AG08396 (cell line): ENCODE data around the gene DNAH17.

Experiments used
- DNase-seq: peaks from one replicate; pipeline ENCODE4 v3.0.0; 2012; ENCODE audit warnings: low spot score, mixed read lengths

DNAH17 gene

GRCh38 chr17:78493853-78494695 is 83.1 kb downstream of the DNAH17 start:
- DNase-seq, result no peak

GRCh38 chr17:78493450-78493849 is 83.7 kb downstream of the DNAH17 start:
- no peak for DNase-seq

GRCh38 chr17:78492116-78492799 is 84.9 kb downstream of the DNAH17 start:
- no peak for DNase-seq

GRCh38 chr17:78491236-78492115 is 85.7 kb downstream of the DNAH17 start:
- no peak for DNase-seq

- no peak for DNase-seq
These were observed 86.5 kb downstream of the DNAH17 start for GRCh38 chr17:78490673-78491072.

- no peak for DNase-seq
These were observed 87.0 kb downstream of the DNAH17 start for GRCh38 chr17:78490156-78490555.

- DNase-seq, result no peak
These were observed 88.1 kb downstream of the DNAH17 start for GRCh38 chr17:78488867-78489634.

GRCh38 chr17:78488156-78488555 is 89.0 kb downstream of the DNAH17 start:
- DNase-seq, result no peak

- no peak for DNase-seq
These were observed 90.1 kb downstream of the DNAH17 start for GRCh38 chr17:78486946-78487680.

- no peak for DNase-seq
These were observed 90.9 kb downstream of the DNAH17 start for GRCh38 chr17:78486228-78486802.

GRCh38 chr17:78485290-78486168 is 91.7 kb downstream of the DNAH17 start:
- no peak for DNase-seq

GRCh38 chr17:78484271-78485246 is 92.6 kb downstream of the DNAH17 start:
- peak; percentile 72 for DNase-seq

- DNase-seq, result no peak
These were observed 97.8 kb downstream of the DNAH17 start for GRCh38 chr17:78479369-78479768.

- DNase-seq, result no peak
These were observed 98.4 kb downstream of the DNAH17 start for GRCh38 chr17:78478757-78479297.

- DNase-seq, result no peak
These were observed 99.1 kb downstream of the DNAH17 start for GRCh38 chr17:78477913-78478756.

- no peak for DNase-seq
These were observed 100.2 kb downstream of the DNAH17 start for GRCh38 chr17:78476973-78477372.

- no peak for DNase-seq
These were observed 101.0 kb downstream of the DNAH17 start for GRCh38 chr17:78476149-78476548.
